ENCODE measurements around the gene LPAR6. TPM values are rescaled to one million over a fixed set of nuclear protein-coding genes. Genes with fewer than 3 reads are reported as not detected.
"Not testable (repeated sequence)": the region's sequence is repeated elsewhere in the genome, so short reads cannot be mapped to it uniquely, and the experiment has no call there.

Gene LPAR6, protein sequence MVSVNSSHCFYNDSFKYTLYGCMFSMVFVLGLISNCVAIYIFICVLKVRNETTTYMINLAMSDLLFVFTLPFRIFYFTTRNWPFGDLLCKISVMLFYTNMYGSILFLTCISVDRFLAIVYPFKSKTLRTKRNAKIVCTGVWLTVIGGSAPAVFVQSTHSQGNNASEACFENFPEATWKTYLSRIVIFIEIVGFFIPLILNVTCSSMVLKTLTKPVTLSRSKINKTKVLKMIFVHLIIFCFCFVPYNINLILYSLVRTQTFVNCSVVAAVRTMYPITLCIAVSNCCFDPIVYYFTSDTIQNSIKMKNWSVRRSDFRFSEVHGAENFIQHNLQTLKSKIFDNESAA
- total RNA-seq = 1 to 10 TPM; 6.1 to 9.3 TPM

DNA sequence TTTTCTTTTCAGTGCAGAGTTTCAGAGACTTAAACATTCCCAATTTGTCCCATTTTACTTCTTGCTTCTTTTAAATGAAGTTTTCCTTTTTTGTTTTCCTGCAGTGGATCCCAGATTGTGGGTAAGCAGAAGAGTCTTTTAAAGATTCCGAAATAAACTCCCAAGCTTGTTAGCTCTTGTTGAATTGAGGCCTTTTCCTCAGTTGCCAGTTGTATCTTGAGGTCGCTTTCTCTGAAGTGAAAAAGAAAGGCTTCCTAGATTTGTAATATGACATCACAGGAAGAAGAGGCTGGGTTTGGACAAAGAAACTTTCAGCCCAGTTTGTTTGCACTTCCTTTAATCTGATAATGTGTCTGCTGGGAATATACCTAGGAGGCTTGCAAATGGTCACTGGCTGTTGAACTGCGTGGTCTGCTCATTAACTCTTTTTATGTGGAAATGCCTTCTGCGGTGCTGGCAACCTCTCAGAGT is at the start of gene LPAR6:
LPAR6 (minus strand) TSS at position 233 of the 471 bp plus-strand sequence. CDS start 690 bp downstream, outside the sequence.
- DNase-seq (ENCODE audit: low spot score) = no peak
- Histone ChIP-seq H3K36me3 (no peaks in the 10 kb centered on the region), H3K4me3 (peak within 1 kb of the TSS; percentile 45 to 51), H3K27me3 (no peaks in the 10 kb centered on the region), H3K9me3 (no peaks in the 10 kb centered on the region), H3K27ac (peak within 1 kb of the TSS; percentile 74 to 75), H3K4me1 (no peaks in the 10 kb centered on the region)
- TF ChIP-seq, protein P1, sequence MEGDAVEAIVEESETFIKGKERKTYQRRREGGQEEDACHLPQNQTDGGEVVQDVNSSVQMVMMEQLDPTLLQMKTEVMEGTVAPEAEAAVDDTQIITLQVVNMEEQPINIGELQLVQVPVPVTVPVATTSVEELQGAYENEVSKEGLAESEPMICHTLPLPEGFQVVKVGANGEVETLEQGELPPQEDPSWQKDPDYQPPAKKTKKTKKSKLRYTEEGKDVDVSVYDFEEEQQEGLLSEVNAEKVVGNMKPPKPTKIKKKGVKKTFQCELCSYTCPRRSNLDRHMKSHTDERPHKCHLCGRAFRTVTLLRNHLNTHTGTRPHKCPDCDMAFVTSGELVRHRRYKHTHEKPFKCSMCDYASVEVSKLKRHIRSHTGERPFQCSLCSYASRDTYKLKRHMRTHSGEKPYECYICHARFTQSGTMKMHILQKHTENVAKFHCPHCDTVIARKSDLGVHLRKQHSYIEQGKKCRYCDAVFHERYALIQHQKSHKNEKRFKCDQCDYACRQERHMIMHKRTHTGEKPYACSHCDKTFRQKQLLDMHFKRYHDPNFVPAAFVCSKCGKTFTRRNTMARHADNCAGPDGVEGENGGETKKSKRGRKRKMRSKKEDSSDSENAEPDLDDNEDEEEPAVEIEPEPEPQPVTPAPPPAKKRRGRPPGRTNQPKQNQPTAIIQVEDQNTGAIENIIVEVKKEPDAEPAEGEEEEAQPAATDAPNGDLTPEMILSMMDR (IDR thresholded peaks at IDR 0.05) = no peak

DNA sequence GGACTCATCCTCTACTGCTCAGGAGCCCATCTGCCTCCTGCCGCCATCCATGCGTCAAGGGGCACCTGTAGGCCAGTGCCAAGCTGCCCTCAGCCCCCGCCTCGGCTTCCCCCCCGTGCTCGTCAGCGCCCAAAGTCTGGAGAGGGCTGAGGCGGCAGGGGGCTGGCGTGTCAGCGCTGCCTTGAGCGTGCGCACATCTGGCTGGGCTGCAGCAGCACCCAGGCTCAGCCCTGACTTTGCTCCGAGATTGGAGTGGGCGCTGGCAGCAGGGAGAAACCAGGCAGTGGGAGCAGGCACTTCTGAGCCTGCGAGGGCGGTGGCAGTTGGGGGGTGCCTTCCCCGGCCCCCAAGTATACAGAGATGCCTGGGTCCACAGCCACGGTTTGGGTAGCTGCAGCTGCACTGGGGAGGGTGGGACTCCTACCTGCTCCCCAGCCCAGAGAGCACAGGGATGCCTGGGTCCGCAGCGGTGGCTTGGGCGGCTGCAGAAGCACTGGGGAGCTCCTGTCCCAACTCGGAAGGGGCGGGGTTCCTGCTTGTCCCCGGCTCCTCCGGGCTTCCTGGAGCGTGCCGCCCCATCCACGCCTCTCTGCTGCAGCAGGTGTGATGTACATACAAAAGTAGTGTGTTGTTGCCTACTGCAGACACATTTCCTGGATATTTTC is 44.8 kb upstream of the LPAR6 start:
- no peaks in the 10 kb centered on the region for H3K27me3 ChIP-seq
- no peaks in the 10 kb centered on the region for H3K9me3 ChIP-seq
- H3K27ac ChIP-seq = no peak overlapping the region
- H3K4me1 ChIP-seq = no peaks in the 10 kb centered on the region
- TF ChIP-seq, protein P1 (IDR thresholded peaks at IDR 0.05) = no peak
- no peak overlapping the region for H3K4me3 ChIP-seq
- peaks cover 34% of the 10 kb centered on the region for H3K36me3 ChIP-seq
- no peak for DNase-seq (ENCODE audit: low spot score)

DNA sequence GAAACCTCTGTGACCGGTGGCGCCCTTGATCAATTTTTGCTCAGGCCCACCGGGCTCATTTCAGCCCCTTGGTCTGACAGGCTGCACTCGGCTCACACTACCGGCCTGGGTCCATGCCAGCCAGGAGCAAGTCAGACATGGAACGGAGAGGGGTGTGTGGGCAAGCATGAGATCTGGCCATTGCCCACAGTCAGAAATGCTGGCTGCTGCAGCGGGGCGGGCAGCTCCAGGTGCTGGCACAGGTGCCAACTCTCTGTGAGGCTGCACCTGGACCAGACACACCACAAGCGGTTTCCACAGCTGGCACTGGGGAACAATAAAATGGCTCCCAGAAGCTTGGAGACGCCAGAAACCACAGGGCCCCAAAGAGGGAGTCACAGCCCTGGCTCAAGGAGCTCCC is 43.6 kb upstream of the LPAR6 start:
- Histone ChIP-seq H3K27me3 (no peaks in the 10 kb centered on the region), H3K4me1 (no peaks in the 10 kb centered on the region), H3K9me3 (no peaks in the 10 kb centered on the region), H3K27ac (no peak overlapping the region), H3K4me3 (no peak overlapping the region), H3K36me3 (peaks cover 34% of the 10 kb centered on the region)
- TF ChIP-seq, protein P1 (IDR thresholded peaks at IDR 0.05) = no peak
- DNase-seq (ENCODE audit: low spot score) = no peak

DNA sequence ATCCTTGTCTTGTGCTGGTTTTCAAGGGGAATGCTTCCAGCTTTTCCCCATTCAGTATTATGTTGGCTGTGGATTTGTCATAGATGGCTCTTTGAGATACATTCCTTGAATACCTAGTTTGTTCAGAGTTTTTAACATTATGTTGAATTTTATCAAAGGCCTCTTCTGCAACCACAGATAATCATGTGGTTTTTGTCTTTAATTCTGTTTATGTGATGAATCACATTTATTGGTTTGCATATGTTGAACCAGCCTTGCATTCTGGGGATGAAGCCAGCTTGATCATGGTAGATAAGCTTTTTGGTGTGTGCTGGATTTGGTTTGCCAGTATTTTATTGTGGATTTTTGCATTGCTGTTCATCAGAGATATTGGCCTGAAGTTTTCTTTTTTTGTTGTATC is 38.3 kb upstream of the LPAR6 start:
- H3K36me3 ChIP-seq; H3K27ac ChIP-seq; H3K9me3 ChIP-seq; H3K4me3 ChIP-seq; H3K27me3 ChIP-seq; H3K4me1 ChIP-seq; DNase-seq (ENCODE audit: low spot score): not testable (repeated sequence)

DNA sequence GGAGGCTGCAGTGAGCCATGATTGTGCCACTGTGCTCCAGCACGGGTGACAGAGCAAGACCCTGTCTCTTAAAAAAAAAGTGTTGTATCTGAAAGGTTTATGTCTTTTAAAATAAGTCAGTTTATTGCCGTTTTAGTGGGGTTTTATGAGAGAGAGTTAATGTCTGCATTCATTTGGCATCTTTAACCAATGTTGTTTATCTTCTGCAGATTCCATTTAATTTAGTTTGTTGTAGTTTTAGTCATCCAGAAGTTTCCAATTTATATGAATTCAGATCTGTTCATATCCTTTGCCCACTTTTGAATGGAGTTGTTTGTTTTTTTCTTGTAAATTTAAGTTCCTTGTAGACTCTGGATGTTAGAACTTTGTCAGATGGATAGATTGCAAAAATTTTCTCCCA is 36.7 kb upstream of the LPAR6 start:
- Histone ChIP-seq H3K36me3 (no peaks in the 10 kb centered on the region), H3K4me1 (no peaks in the 10 kb centered on the region), H3K4me3 (no peak overlapping the region), H3K27ac (no peak overlapping the region), H3K9me3 (no peaks in the 10 kb centered on the region), H3K27me3 (no peaks in the 10 kb centered on the region)
- TF ChIP-seq, protein P1 (IDR thresholded peaks at IDR 0.05) = no peak
- no peak for DNase-seq (ENCODE audit: low spot score)

DNA sequence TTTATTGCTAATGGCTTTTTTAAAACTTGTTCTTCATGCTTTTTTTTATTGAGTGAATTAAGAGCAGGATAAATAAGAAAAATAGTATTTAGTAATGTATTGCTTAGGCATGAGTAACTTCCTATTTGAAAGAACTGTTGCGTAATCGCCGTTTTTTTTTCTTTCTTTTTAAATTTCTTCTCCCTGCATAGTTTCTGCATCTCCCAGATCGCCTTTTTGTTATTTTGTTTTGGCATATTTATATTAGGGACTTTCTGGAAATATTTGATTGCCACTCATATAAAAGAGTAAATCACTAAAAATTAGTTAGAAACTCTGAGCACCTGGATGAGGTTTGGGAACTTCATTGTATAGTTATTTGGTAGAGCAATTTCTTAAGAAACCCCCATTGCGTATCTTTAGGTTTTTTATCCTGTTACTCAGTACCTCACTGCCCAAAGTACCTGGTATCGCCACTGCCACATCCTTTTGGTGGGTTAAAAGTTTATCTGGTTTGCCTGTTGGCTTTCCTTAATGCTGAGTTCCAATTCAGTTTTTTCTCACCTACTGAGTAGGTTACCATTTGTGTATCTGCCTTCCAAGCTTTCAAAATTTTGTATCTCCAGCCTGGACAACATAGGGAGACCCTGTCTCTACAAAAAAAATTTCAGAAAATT is 36.2 kb upstream of the LPAR6 start:
- TF ChIP-seq, protein P1 (IDR thresholded peaks at IDR 0.05) = no peak
- DNase-seq (ENCODE audit: low spot score) = no peak
- H3K36me3 ChIP-seq = no peaks in the 10 kb centered on the region
- no peak overlapping the region for H3K4me3 ChIP-seq
- no peaks in the 10 kb centered on the region for H3K27me3 ChIP-seq
- H3K4me1 ChIP-seq = no peaks in the 10 kb centered on the region
- H3K9me3 ChIP-seq = no peaks in the 10 kb centered on the region
- H3K27ac ChIP-seq = peak overlapping the region in 1 of 2 donors; percentile 6

Measured in right atrium auricular region (tissue), 2 donors.